ENCODE results near the gene BMP2.

The BMP2 gene

DNA sequence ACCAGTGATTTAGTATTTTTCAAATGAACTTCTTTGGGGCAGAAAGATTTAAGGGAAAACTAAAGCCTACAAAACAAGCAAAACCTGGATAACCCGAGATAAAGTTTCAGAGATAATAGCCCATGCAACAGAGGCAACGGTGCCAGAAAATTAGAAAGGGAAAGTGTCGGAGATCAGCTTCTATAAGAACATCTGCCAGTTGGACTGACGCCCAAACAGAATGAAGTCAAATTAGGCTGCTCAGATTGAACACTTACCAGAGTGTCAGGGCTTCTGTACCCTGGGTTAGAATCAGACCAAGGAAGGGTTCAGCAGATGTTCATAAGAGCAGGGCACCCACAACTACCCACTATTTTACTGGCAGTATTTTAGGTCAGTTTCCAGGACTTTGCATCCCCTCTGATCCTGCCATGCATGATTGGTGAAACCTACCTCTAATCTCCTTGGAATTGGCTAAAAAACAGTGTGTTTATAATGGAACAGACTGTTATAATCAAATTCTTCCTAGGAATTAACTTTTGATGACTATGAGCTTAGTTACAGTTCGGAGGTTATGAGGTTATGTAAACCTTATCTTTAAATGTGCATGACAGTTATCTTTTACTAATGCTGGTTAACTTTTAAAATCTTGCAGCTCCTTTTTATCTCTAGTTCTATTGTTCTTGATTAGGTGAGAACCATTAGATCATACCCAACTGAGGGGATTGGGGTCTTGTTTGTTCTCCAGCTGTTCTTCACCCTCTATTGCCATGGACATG lies 13.1 kb downstream of the BMP2 start:
- no peak for DNase-seq (ENCODE audit: low spot score)
- TF ChIP-seq, protein P1, sequence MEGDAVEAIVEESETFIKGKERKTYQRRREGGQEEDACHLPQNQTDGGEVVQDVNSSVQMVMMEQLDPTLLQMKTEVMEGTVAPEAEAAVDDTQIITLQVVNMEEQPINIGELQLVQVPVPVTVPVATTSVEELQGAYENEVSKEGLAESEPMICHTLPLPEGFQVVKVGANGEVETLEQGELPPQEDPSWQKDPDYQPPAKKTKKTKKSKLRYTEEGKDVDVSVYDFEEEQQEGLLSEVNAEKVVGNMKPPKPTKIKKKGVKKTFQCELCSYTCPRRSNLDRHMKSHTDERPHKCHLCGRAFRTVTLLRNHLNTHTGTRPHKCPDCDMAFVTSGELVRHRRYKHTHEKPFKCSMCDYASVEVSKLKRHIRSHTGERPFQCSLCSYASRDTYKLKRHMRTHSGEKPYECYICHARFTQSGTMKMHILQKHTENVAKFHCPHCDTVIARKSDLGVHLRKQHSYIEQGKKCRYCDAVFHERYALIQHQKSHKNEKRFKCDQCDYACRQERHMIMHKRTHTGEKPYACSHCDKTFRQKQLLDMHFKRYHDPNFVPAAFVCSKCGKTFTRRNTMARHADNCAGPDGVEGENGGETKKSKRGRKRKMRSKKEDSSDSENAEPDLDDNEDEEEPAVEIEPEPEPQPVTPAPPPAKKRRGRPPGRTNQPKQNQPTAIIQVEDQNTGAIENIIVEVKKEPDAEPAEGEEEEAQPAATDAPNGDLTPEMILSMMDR (IDR thresholded peaks at IDR 0.05; ENCODE audit: borderline replicate concordance, control extremely low read depth, extremely low read depth, insufficient read depth, missing control alignments), result no peak
- in situ Hi-C loops (cut with MboI; ENCODE audit: low sequenced_read_pairs, unreplicated experiment), result no loop called here

GRCh38 chr20:6783752-6784151 lies 16.3 kb downstream of the BMP2 start:
- in situ Hi-C loops (cut with MboI; ENCODE audit: low sequenced_read_pairs, unreplicated experiment), result no loop called here
- TF ChIP-seq, protein P1 (IDR thresholded peaks at IDR 0.05; ENCODE audit: borderline replicate concordance, control extremely low read depth, extremely low read depth, insufficient read depth, missing control alignments), result no peak
- no peak for DNase-seq (ENCODE audit: low spot score)

GRCh38 chr20:6784210-6784631 lies 16.7 kb downstream of the BMP2 start:
- no peak for DNase-seq (ENCODE audit: low spot score)
- in situ Hi-C loops (cut with MboI; ENCODE audit: low sequenced_read_pairs, unreplicated experiment), result no loop called here
- TF ChIP-seq, protein P1 (IDR thresholded peaks at IDR 0.05; ENCODE audit: borderline replicate concordance, control extremely low read depth, extremely low read depth, insufficient read depth, missing control alignments), result no peak

DNA sequence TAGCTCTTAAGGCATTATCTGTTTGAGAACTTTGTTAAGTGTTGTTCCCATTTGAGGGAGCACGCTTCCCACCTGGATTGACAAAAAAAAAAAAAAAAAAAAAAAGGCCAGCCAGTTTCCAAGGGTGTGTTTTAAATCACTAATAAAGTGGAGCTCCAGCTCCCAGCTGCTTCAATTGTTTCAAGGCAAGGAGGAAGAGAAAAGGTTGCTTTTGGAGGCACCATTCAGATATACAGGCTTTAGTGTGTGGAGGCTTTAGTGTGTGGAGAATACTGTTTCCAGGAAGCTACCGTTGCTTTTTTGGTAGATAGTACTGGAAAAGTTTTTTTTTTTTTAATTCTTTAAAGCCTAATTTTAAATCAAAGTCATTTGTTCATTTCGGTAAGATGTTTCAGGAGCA lies 17.3 kb downstream of the BMP2 start:
- TF ChIP-seq, protein P1 (IDR thresholded peaks at IDR 0.05; ENCODE audit: borderline replicate concordance, control extremely low read depth, extremely low read depth, insufficient read depth, missing control alignments), result no peak
- no peak for DNase-seq (ENCODE audit: low spot score)
- in situ Hi-C loops (cut with MboI; ENCODE audit: low sequenced_read_pairs, unreplicated experiment), result no loop called here

DNA sequence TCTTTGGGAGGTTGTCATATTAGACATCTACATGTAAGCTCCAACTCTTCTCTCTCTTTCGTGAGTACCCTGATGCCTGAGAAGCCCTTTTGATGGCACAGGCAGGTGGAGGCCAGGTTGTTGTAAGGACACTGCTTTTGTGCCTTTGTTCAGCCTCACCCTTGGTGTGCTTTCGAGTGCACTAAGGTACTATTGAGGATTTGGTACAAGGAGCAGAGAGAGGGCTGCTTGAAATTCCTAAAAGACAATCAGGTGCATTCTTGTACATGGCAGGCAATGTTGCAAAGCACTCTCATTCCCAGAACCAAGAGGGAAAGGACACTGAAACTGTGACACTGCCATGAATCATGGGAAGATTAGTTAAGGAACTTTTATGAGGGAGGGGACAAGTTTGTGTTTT lies 19.1 kb downstream of the BMP2 start:
- TF ChIP-seq, protein P1 (IDR thresholded peaks at IDR 0.05; ENCODE audit: borderline replicate concordance, control extremely low read depth, extremely low read depth, insufficient read depth, missing control alignments), result no peak
- in situ Hi-C loops (cut with MboI; ENCODE audit: low sequenced_read_pairs, unreplicated experiment), result no loop called here
- DNase-seq (ENCODE audit: low spot score), result no peak

DNA sequence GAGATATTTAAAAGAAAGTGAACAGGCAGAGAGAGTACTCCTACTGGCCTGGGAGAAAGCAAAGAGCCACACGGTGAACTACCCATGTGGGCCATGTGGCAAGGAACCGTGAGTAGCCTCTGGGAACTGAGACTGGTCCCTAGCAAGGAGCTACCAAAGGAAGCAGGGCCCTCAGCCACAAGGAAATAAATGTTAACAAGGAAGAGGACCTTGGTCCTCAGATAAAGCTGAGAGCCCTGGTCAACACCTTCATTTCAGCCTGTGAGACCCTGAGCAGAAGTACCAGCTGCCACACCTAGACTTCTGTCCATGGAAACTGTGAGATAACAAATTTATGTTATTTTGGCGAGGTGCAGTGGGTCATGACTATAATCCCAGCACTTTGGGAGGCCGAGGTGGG lies 25.3 kb downstream of the BMP2 start:
- TF ChIP-seq, protein P1 (IDR thresholded peaks at IDR 0.05; ENCODE audit: borderline replicate concordance, control extremely low read depth, extremely low read depth, insufficient read depth, missing control alignments), result no peak
- DNase-seq (ENCODE audit: low spot score), result no peak
- in situ Hi-C loops (cut with MboI; ENCODE audit: low sequenced_read_pairs, unreplicated experiment), result no loop called here

Measured in GM13976 (cell line).